ENCODE measurements around the gene CAMTA1.

Gene CAMTA1

GRCh38 chr1:6962996-6963911 lies 178.0 kb downstream of the CAMTA1 start:
- peak; percentile 41 for DNase-seq

GRCh38 chr1:6963912-6964307 lies 178.7 kb downstream of the CAMTA1 start:
- no peak for DNase-seq

- DNase-seq = no peak
Measured at GRCh38 chr1:6965083-6965934, 180.1 kb downstream of the CAMTA1 start.

GRCh38 chr1:6965935-6966241 lies 180.6 kb downstream of the CAMTA1 start:
- DNase-seq = no peak

GRCh38 chr1:6966326-6966725 lies 181.1 kb downstream of the CAMTA1 start:
- no peak for DNase-seq

- DNase-seq = no peak
Measured at GRCh38 chr1:6967431-6968111, 182.3 kb downstream of the CAMTA1 start.

GRCh38 chr1:6969106-6969505 lies 183.9 kb downstream of the CAMTA1 start:
- DNase-seq = no peak

- DNase-seq = no peak
Measured at GRCh38 chr1:6969762-6970161, 184.5 kb downstream of the CAMTA1 start.

GRCh38 chr1:6970221-6970620 lies 185.0 kb downstream of the CAMTA1 start:
- no peak for DNase-seq

- DNase-seq = no peak
Measured at GRCh38 chr1:6971048-6971447, 185.8 kb downstream of the CAMTA1 start.

- no peak for DNase-seq
Measured at GRCh38 chr1:6971699-6972098, 186.4 kb downstream of the CAMTA1 start.

GRCh38 chr1:6972399-6972798 lies 187.1 kb downstream of the CAMTA1 start:
- no peak for DNase-seq

- no peak for DNase-seq
Measured at GRCh38 chr1:6975331-6976043, 190.2 kb downstream of the CAMTA1 start.

- DNase-seq = no peak
Measured at GRCh38 chr1:6976044-6976375, 190.8 kb downstream of the CAMTA1 start.

GRCh38 chr1:6979003-6979613 lies 193.9 kb downstream of the CAMTA1 start:
- no peak for DNase-seq

- DNase-seq = no peak
Measured at GRCh38 chr1:6981595-6981994, 196.3 kb downstream of the CAMTA1 start.

- DNase-seq = no peak
Measured at GRCh38 chr1:6982443-6982842, 197.2 kb downstream of the CAMTA1 start.

GRCh38 chr1:6982860-6983259 lies 197.6 kb downstream of the CAMTA1 start:
- no peak for DNase-seq

- DNase-seq = no peak
Measured at GRCh38 chr1:6984536-6984935, 199.3 kb downstream of the CAMTA1 start.

GRCh38 chr1:6984986-6985385 lies 199.7 kb downstream of the CAMTA1 start:
- DNase-seq = no peak

- no peak for DNase-seq
Measured at GRCh38 chr1:6985549-6986276, 200.5 kb downstream of the CAMTA1 start.

- DNase-seq = no peak
Measured at GRCh38 chr1:6986281-6986680, 201.0 kb downstream of the CAMTA1 start.

Data from NCI-H1048 (cell line).